Measurements from ENCODE around the gene WDR27.

The WDR27 gene

DNA sequence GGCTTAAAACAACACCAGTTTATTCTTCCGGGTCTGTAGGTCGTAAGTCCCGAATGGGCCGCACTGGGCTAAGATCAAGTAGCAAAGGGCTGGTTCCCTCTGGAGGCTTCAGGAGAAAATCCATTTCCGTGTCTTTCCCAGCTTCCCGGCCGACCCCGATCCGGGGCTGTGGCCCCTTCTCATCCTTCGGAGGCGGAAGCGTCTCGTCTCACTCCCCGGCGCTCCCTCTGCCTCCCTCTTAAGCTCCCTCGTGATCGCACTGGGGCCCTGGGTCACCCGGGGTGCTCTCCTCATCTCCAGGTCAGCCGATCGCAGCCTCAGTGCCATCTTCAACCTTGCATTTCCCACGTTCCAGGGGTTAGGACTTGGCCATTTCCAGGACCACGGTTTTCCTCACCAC lies 199.4 kb downstream of the WDR27 start:
- Histone ChIP-seq H3K27ac (no peak overlapping the region), H3K4me3 (no peak overlapping the region)
- TF ChIP-seq, protein P1, sequence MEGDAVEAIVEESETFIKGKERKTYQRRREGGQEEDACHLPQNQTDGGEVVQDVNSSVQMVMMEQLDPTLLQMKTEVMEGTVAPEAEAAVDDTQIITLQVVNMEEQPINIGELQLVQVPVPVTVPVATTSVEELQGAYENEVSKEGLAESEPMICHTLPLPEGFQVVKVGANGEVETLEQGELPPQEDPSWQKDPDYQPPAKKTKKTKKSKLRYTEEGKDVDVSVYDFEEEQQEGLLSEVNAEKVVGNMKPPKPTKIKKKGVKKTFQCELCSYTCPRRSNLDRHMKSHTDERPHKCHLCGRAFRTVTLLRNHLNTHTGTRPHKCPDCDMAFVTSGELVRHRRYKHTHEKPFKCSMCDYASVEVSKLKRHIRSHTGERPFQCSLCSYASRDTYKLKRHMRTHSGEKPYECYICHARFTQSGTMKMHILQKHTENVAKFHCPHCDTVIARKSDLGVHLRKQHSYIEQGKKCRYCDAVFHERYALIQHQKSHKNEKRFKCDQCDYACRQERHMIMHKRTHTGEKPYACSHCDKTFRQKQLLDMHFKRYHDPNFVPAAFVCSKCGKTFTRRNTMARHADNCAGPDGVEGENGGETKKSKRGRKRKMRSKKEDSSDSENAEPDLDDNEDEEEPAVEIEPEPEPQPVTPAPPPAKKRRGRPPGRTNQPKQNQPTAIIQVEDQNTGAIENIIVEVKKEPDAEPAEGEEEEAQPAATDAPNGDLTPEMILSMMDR (IDR thresholded peaks at IDR 0.05), result no peak
- no peak for DNase-seq (ENCODE audit: low spot score)

DNA sequence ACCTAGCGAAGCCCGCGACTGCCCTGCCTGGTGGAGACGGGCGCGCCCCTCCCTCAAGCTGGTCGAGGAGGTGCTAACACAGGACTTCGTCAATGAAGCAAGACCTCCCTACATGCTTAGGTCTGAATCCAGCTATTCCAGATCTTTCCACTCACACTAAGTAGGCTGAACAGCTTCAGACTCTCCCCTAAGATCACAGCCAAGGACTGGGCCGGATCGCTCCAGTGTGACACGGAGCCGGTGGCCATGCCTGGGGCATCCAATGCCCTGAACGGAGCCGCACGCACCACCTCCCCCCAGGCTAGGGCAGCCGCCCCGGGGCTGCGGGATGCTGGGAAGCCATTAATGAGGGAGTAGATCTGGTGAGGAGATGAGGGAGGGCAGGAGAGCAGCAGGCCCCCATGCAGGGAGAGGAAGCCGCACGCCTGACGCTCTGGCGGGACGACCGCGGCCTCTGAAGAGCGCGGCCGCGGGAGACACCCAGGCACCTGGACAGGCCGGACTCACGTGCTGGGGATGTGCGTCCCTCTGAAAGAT lies 200.0 kb downstream of the WDR27 start:
- H3K27ac ChIP-seq, result no peak overlapping the region
- TF ChIP-seq, protein P1 (IDR thresholded peaks at IDR 0.05), result no peak
- DNase-seq (ENCODE audit: low spot score), result no peak
- no peak overlapping the region for H3K4me3 ChIP-seq

DNA sequence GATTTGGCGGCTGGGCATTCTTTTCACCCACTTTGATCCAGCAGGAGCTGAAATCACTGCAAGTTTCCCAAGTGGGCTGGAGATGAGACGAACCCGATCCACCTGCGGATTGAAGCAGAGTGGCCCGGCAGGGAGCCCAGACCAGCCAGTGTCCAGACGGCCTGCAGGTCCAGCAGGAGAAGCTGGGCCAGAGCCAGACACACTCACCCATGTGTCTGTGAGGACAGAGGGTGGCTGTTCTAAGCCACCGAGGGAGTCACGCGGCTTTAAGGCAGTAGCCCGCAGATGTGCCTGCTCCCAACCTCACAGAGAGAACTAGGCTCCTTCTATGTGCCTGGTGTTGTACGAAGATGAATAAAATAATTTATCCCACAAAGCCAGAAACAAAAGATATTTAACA lies 200.7 kb downstream of the WDR27 start:
- DNase-seq (ENCODE audit: low spot score), result no peak
- Histone ChIP-seq H3K4me3 (no peak overlapping the region), H3K27ac (no peak overlapping the region)
- TF ChIP-seq, protein P1 (IDR thresholded peaks at IDR 0.05), result no peak

DNA sequence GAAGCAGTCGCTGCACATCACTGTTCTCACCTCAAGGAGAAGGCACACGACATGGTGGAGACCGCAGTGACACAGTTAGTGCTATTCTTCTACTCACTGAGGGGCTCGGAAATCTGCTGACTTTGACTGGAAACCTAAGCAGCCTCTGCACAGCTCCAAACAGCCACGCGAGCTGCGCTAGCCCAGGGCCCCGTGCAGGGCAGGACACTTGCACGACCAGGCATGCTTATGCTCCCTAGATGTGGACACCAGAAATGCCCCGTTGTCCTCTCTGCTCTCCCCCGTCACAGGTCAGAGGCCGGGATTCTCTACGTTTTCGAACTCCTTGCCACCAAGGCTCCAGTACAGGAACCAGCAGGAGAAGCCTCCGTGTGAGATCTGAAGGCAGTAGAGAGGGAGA lies 201.1 kb downstream of the WDR27 start:
- TF ChIP-seq, protein P1 (IDR thresholded peaks at IDR 0.05), result no peak
- Histone ChIP-seq H3K4me3 (no peak overlapping the region), H3K27ac (no peak overlapping the region)
- no peak for DNase-seq (ENCODE audit: low spot score)

DNA sequence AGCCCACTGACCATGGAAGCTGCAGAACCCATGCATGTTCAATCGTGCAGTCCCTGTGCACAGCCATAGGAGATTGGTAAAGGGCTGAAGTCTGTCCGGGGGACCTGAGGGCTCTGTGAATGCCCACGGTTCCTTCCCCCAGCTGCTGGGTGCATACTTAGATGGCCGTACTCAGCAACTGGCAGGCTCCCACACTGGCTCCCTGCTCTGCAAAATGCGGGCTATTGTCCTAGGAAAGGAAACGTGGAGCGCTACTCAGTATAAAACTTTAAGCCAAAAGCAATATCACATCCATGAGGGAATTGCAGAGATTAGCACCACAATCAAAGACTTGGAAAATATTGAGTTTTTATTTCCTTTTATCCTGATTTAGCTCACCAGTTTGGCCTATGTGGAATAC lies 202.0 kb downstream of the WDR27 start:
- H3K27ac ChIP-seq, result no peak overlapping the region
- DNase-seq (ENCODE audit: low spot score), result no peak
- TF ChIP-seq, protein P1 (IDR thresholded peaks at IDR 0.05), result no peak
- H3K4me3 ChIP-seq, result no peak overlapping the region

DNA sequence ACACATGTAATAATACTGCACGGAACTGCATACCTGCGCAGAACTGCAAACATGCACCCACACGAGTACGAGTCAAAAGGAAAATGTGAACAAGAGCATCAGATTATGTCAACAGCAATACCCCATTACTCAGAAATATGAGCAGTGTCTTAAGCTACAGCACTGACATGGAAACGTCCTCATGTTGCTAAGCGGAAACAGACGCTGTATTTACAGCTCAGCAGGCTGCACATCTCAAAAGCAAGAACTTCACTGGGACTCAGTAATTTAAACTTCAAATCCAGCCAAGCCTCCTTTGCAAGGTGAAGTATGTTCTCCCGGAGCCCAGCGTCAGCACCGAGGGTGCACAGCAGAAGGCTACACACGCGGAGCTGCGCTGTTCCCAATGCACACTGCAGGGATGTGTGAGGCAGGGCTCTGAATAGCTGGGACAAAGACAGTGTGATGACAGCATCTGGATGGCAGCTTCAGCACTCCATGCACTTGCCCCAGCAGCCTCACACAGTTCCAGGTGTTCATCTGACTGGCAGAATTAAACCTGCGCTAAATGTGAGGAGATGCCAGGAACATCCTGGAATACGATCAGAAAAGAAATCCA lies 202.8 kb downstream of the WDR27 start:
- TF ChIP-seq, protein P1 (IDR thresholded peaks at IDR 0.05), result no peak
- Histone ChIP-seq H3K4me3 (no peak overlapping the region), H3K27ac (no peak overlapping the region)
- DNase-seq (ENCODE audit: low spot score), result no peak

DNA sequence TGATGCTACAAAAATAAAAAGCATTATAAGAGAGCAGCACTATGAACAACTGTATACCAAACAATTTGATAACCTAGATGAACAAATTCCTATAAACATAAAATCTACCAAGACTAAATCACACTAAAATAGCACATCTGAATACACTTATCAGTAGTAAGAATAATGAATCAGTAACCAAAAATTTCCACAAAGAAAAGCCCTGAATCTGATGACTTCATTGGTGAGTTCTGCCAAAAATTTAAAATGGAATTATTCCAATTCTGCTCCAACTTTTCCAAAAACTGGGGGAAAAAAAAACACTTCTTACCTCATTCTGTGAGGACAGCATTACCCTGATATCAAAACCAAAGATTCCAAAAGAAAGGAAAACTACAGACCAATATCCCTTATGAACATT lies 206.2 kb downstream of the WDR27 start:
- TF ChIP-seq, protein P1 (IDR thresholded peaks at IDR 0.05), result no peak
- DNase-seq (ENCODE audit: low spot score), result no peak
- Histone ChIP-seq H3K27ac (no peak overlapping the region), H3K4me3 (no peak overlapping the region)
